IMR-90 (cell line): ENCODE data around the gene SIK3.

Experiments used
- BHLHE40 ChIP-seq: fragments of 150-350 bp; IDR thresholded peaks from 2 replicates; pipeline ENCODE4 v1.6.1; 2016; ENCODE audit warnings: mild to moderate bottlenecking, low read depth, low read length
- CEBPB ChIP-seq: IDR thresholded peaks from 2 replicates; pipeline ENCODE4 v1.6.1; 2012; ENCODE audit warnings: low read depth, low read length, improper control_type of control experiment
- CHD1 ChIP-seq: IDR thresholded peaks from 2 replicates; pipeline ENCODE4 v1.6.1; 2012; ENCODE audit warnings: low read depth, low read length, improper control_type of control experiment
- CTCF ChIP-seq: conservative IDR thresholded peaks from 2 replicates; pipeline ENCODE4 v1.5.1; 2012; ENCODE audit warnings: mild to moderate bottlenecking, low read depth, low read length, improper control_type of control experiment
- ELK1 ChIP-seq: fragments of 150-350 bp; IDR thresholded peaks from 2 replicates; pipeline ENCODE4 v1.6.1; 2016; ENCODE audit warnings: low read depth, mild to moderate bottlenecking, low read length, moderate library complexity, borderline replicate concordance
- MXI1 ChIP-seq: IDR thresholded peaks from 2 replicates; pipeline ENCODE4 v1.6.1; 2012; ENCODE audit warnings: low read depth, mild to moderate bottlenecking, low read length, moderate library complexity, borderline replicate concordance
- POLR2A ChIP-seq: IDR thresholded peaks from 2 replicates; pipeline ENCODE4 v1.6.1; 2012; ENCODE audit warnings: mild to moderate bottlenecking, low read depth, low read length
- RAD21 ChIP-seq: IDR thresholded peaks from 2 replicates; pipeline ENCODE4 v1.6.1; 2012; ENCODE audit warnings: low read length, improper control_type of control experiment
- RCOR1 ChIP-seq: IDR thresholded peaks from 2 replicates; pipeline ENCODE4 v1.6.1; 2012; ENCODE audit warnings: mild to moderate bottlenecking, low read length, improper control_type of control experiment; ENCODE audit not compliant: insufficient replicate concordance
- RFX5 ChIP-seq: IDR thresholded peaks from 2 replicates; pipeline ENCODE4 v1.8.0; 2012; ENCODE audit warnings: low read depth, mild to moderate bottlenecking, low read length, moderate library complexity
- SMC3 ChIP-seq: fragments of 150-350 bp; IDR thresholded peaks from 2 replicates; pipeline ENCODE4 v1.6.1; 2016; ENCODE audit warnings: low read depth, mild to moderate bottlenecking, antibody characterized with exemption, low read length, moderate library complexity
- USF2 ChIP-seq: fragments of 150-350 bp; IDR thresholded peaks from 2 replicates; pipeline ENCODE4 v1.6.1; 2017; ENCODE audit warnings: mild to moderate bottlenecking, antibody characterized with exemption, low read length, low read depth

DNA sequence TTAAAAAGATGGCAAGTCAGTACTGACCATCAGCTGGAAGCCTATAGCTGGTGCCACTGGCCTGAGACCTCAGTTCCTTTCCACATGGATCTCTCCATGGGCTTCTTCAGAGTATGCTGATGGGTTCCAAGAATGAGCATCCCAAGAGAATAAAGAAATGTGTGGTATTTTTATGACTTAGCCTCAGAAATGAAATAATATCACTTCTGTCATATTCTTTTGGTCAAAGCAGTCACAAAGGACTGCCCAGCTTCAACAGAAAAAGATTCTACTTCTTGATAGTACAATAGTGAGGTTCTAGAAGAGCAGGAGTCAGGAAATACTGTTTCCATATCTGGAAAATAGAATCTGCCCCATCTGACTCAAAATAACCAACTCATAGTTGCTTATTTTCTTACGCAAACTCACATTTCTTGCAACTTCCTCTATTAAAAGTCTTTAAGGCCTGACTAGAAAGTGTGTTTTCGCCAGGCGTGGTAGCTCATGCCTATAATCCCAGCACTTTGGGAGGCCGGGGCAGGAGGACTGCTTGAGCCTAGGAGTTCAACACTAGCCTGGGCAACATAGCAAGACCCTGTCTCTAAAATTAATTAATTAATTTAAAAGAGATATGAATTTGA is 116.9 kb downstream of the SIK3 start:
- TF ChIP-seq USF2 (no peak), CTCF (no peak), POLR2A (no peak), RCOR1 (no peak), RFX5 (no peak), SMC3 (no peak), CEBPB (no peak), MXI1 (no peak), BHLHE40 (no peak), RAD21 (no peak), CHD1 (no peak), ELK1 (no peak)
